Kidney (tissue), 14 donors: Measurements from ENCODE around the gene ADAMTSL3. TPM values are rescaled to one million over a fixed set of nuclear protein-coding genes. Genes with fewer than 3 reads are reported as not detected.

Experiments used
- DNase-seq, 5 donors: peaks; one replicate each; pipeline ENCODE4 v3.0.0-alpha.2; 2013 to 2020
- FAIRE-seq: peaks from 2 replicates; lab custom pipeline; 2012; peaks lifted over from hg19 to GRCh38; lab: Jason Lieb, UNC
- H3K27ac ChIP-seq, 2 donors: one replicate each; pipeline ENCODE4 v1.7.0; 2013; ENCODE audit warnings: low read depth in 2 of 2, low read length in 2 of 2, inconsistent platforms in 1 of 2
- H3K27me3 ChIP-seq: one replicate; pipeline ENCODE4 v1.7.1; 2013; ENCODE audit warnings: low read length, inconsistent platforms; ENCODE audit not compliant: control insufficient read depth, insufficient read depth
- H3K36me3 ChIP-seq, 3 donors: one replicate each; pipeline versions ENCODE4 v1.7.0 to v1.7.1; 2013; ENCODE audit warnings: low read length in 3 of 3, control low read depth in 1 of 3, inconsistent platforms in 1 of 3; ENCODE audit not compliant: insufficient read depth in 3 of 3, control insufficient read depth in 2 of 3
- H3K4me1 ChIP-seq, 3 donors: one replicate each; pipeline versions ENCODE4 v1.7.0 to v1.7.1; 2013; ENCODE audit warnings: low read length in 3 of 3, inconsistent platforms in 1 of 3, low read depth in 1 of 3; ENCODE audit not compliant: control insufficient read depth in 2 of 3, insufficient read depth in 2 of 3
- H3K4me3 ChIP-seq, 3 donors: one replicate each; pipeline versions ENCODE4 v1.7.0 to v1.8.1; 2013; ENCODE audit warnings: low read length in 3 of 3, control low read depth in 1 of 3, inconsistent platforms in 1 of 3
- H3K9ac ChIP-seq, 3 donors: one replicate each; pipeline versions ENCODE4 v1.7.0 to v1.7.1; 2013; ENCODE audit warnings: low read length in 3 of 3, control low read depth in 1 of 3, inconsistent platforms in 1 of 3
- H3K9me3 ChIP-seq, 3 donors: one replicate each; pipeline versions ENCODE4 v1.7.0 to v1.7.1; 2013; ENCODE audit warnings: low read length in 3 of 3, control low read depth in 1 of 3, inconsistent platforms in 1 of 3; ENCODE audit not compliant: control insufficient read depth in 2 of 3, insufficient read depth in 1 of 3
- CTCF ChIP-seq: IDR thresholded peaks from 3 replicates; pipeline ENCODE4 v1.5.1; 2012; ENCODE audit warnings: mild to moderate bottlenecking, moderate library complexity, borderline replicate concordance; ENCODE audit not compliant: insufficient read depth; ENCODE audit errors: extremely low read depth
- intact Hi-C: fragments of 100-400 bp; cut with DNase I; formaldehyde crosslinking; loops from one replicate; pipeline ENCODE4 v1.11.1; 2022
- polyA plus RNA-seq: library from polyadenylated mRNA; stranded (reverse); fragments of 350-450 nt; fragmentation: Illumina TruSeq; extraction: RNeasy Lipid Tissue Mini Kit (QIAGEN cat#74804); gene quantifications from one replicate; pipeline ENCODE4 v1.2.3, GENCODE V29; 2014; ENCODE audit warnings: low read depth, low replicate concordance; ENCODE audit not compliant: insufficient read depth
- total RNA-seq: library from RNA; stranded (reverse); fragmentation: NEBNext Ultra II Directional; extraction: Animal tissue kit (Norgen Biotek cat#: 25700); gene quantifications from one replicate; pipeline ENCODE4 v1.2.1, GENCODE V29; 2021
- donor health status: control.
- donor health status: control.
- donor health status: control.
- donor health status: control.
- donor health status: control.
- donor health status: DM: yes; HTN: yes; CAD: no.
- donor health status: Normal renal cell carcinoma (clear cell type).

Gene ADAMTSL3
- total and polyA plus RNA-seq, 2 donors from 2014 or later, result 1.6 to 23.4 TPM

- no peak for TF ChIP-seq CTCF
- Histone ChIP-seq H3K27ac (no peak overlapping the region), H3K4me3 (no peak overlapping the region), H3K4me1 (no peaks in the 10 kb centered on the region), H3K9me3 (peaks cover 0 to 6% (median 0%) of the 10 kb centered on the region in 3 donors), H3K9ac (no peak overlapping the region), H3K36me3 (no peaks in the 10 kb centered on the region), H3K27me3 (no peaks in the 10 kb centered on the region)
- DNase-seq (no peak), FAIRE-seq (no peak)
- intact Hi-C loops, result no loop called here
Observed at GRCh38 chr15:83673385-83673784, 19.5 kb downstream of the ADAMTSL3 start.

- no peak for FAIRE-seq
Observed at GRCh38 chr15:83682476-83683088, 28.7 kb downstream of the ADAMTSL3 start.

GRCh38 chr15:83685916-83686332 lies 32.0 kb downstream of the ADAMTSL3 start:
- Histone ChIP-seq H3K27me3 (no peaks in the 10 kb centered on the region), H3K4me1 (no peaks in the 10 kb centered on the region), H3K9me3 (no peaks in the 10 kb centered on the region), H3K36me3 (no peaks in the 10 kb centered on the region), H3K27ac (no peak overlapping the region), H3K4me3 (no peak overlapping the region), H3K9ac (no peak overlapping the region)
- no peak for FAIRE-seq
- peak in 1 of 5 donors; percentile 12 for DNase-seq
- no peak for TF ChIP-seq CTCF
- intact Hi-C loops, result no loop called here

More at GRCh38 chr15:83682476-83683088, 28.7 kb downstream of the ADAMTSL3 start:
- Histone ChIP-seq H3K9ac (no peak overlapping the region), H3K4me3 (no peak overlapping the region), H3K4me1 (no peaks in the 10 kb centered on the region), H3K9me3 (peaks cover 0 to 6% (median 0%) of the 10 kb centered on the region in 3 donors), H3K27ac (no peak overlapping the region), H3K36me3 (no peaks in the 10 kb centered on the region), H3K27me3 (no peaks in the 10 kb centered on the region)
- intact Hi-C loops, result no loop called here
- no peak for TF ChIP-seq CTCF
- peak in 1 of 5 donors; percentile 11 for DNase-seq

GRCh38 chr15:83688201-83688600 lies 34.3 kb downstream of the ADAMTSL3 start:
- intact Hi-C loops, result no loop called here

More at GRCh38 chr15:83688201-83688600, 34.3 kb downstream of the ADAMTSL3 start:
- Histone ChIP-seq H3K4me1 (no peaks in the 10 kb centered on the region), H3K4me3 (no peak overlapping the region), H3K27me3 (no peaks in the 10 kb centered on the region), H3K9ac (no peak overlapping the region), H3K36me3 (no peaks in the 10 kb centered on the region), H3K27ac (no peak overlapping the region), H3K9me3 (no peaks in the 10 kb centered on the region)
- DNase-seq (no peak), FAIRE-seq (no peak)
- no peak for TF ChIP-seq CTCF
